ENCODE results near the gene ABI1. TPM values are rescaled to one million over a fixed set of nuclear protein-coding genes. Genes with fewer than 3 reads are reported as not detected.

The ABI1 gene
- total RNA-seq, 1 donor from 2014 or later, result 61.1 TPM

- no peak for FAIRE-seq
- TF ChIP-seq CTCF (IDR thresholded peaks at IDR 0.05; ENCODE audit: insufficient read depth, low read length, severe bottlenecking), result no peak
These were observed 2.8 kb upstream of the ABI1 start for GRCh38 chr10:26863351-26864076.

GRCh38 chr10:26861205-26861998 lies 644 bp upstream of the ABI1 start:
- Histone ChIP-seq H3K4me3 (ENCODE audit: low read depth, low read length) (no peak overlapping the region), H3K27me3 (ENCODE audit: control insufficient read depth, insufficient read depth, low read length) (no peaks in the 10 kb centered on the region), H3K36me3 (ENCODE audit: control insufficient read depth, insufficient read depth, low read length) (no peaks in the 10 kb centered on the region)
- no peak for FAIRE-seq
- TF ChIP-seq CTCF (IDR thresholded peaks at IDR 0.05; ENCODE audit: insufficient read depth, low read length, severe bottlenecking), result peak; percentile 63
- DNase-seq (ENCODE audit: low read depth), result no peak

More at GRCh38 chr10:26863351-26864076, 2.8 kb upstream of the ABI1 start:
- DNase-seq (ENCODE audit: low read depth), result no peak
- Histone ChIP-seq H3K27me3 (ENCODE audit: control insufficient read depth, insufficient read depth, low read length) (no peaks in the 10 kb centered on the region), H3K4me3 (ENCODE audit: low read depth, low read length) (no peak overlapping the region), H3K36me3 (ENCODE audit: control insufficient read depth, insufficient read depth, low read length) (no peaks in the 10 kb centered on the region)

DNA sequence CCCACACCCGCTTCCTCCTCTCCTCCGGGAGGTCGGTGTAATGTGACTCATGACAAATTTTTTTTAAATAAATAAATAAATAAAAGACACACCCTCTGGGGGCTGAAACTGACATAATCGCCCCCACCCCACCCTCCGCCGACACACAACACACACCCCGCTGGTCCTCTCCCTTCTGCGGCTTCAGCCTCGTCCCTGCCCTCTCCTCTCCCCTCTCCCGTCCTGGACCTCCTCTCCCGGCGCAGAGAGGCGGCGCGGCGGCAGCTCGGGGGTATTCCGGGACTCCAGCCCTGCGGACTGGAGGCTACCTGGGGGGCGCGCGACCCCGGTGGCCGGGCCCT lies 686 bp downstream of the ABI1 start:
- FAIRE-seq, result no peak
- peak; percentile 76 for DNase-seq (ENCODE audit: low read depth)
- Histone ChIP-seq H3K27me3 (ENCODE audit: control insufficient read depth, insufficient read depth, low read length) (no peaks in the 10 kb centered on the region), H3K4me3 (ENCODE audit: low read depth, low read length) (peak overlapping the region; percentile 98), H3K36me3 (ENCODE audit: control insufficient read depth, insufficient read depth, low read length) (no peaks in the 10 kb centered on the region)
- no peak for TF ChIP-seq CTCF (IDR thresholded peaks at IDR 0.05; ENCODE audit: insufficient read depth, low read length, severe bottlenecking)

GRCh38 chr10:26859241-26860101 lies 1.3 kb downstream of the ABI1 start:
- no peak for TF ChIP-seq CTCF (IDR thresholded peaks at IDR 0.05; ENCODE audit: insufficient read depth, low read length, severe bottlenecking)
- DNase-seq (ENCODE audit: low read depth) (peak; percentile 48), FAIRE-seq (no peak)
- Histone ChIP-seq H3K4me3 (ENCODE audit: low read depth, low read length) (peak overlapping the region; percentile 98), H3K36me3 (ENCODE audit: control insufficient read depth, insufficient read depth, low read length) (no peaks in the 10 kb centered on the region), H3K27me3 (ENCODE audit: control insufficient read depth, insufficient read depth, low read length) (no peaks in the 10 kb centered on the region)

- Histone ChIP-seq H3K27me3 (ENCODE audit: control insufficient read depth, insufficient read depth, low read length) (no peaks in the 10 kb centered on the region), H3K4me3 (ENCODE audit: low read depth, low read length) (peak overlapping the region; percentile 98), H3K36me3 (ENCODE audit: control insufficient read depth, insufficient read depth, low read length) (no peaks in the 10 kb centered on the region)
- DNase-seq (ENCODE audit: low read depth), result peak; percentile 99
- no peak for TF ChIP-seq CTCF (IDR thresholded peaks at IDR 0.05; ENCODE audit: insufficient read depth, low read length, severe bottlenecking)
- no peak for FAIRE-seq
These were observed 2.1 kb downstream of the ABI1 start for GRCh38 chr10:26858707-26859034.

All from bronchial epithelial cell (primary cell).